Stimulated activated naive B cell treated with anti-CD40 and anti-IgM and Interleukin-4, amounts not matched to agents 10 μg/mL and 1 μg/mL and 100 μg/mL, for 72 hours (primary cell): ENCODE measurements around the gene NUP210.

Source experiments
- ATAC-seq, 2 donors: fragments of 150-1000 bp; cut with Tn5 transposase; replicated peaks; 2 replicates each; pipeline ENCODE4 v1.10.0; 2021; ENCODE audit warnings: moderate library complexity in 1 of 2
- DNase-seq: peaks from one replicate; pipeline ENCODE4 v3.0.0; 2021
- H3K27ac Mint-ChIP-seq: one replicate; pipeline ENCODE4 v1.8.0; 2022; ENCODE audit warnings: mild to moderate bottlenecking, mixed read lengths
- H3K27me3 Mint-ChIP-seq, 2 donors: one replicate each; pipeline ENCODE4 v1.8.0; 2022; ENCODE audit warnings: mixed read lengths in 2 of 2
- H3K36me3 Mint-ChIP-seq, 2 donors: one replicate each; pipeline ENCODE4 v1.8.0; 2022; ENCODE audit warnings: mixed read lengths in 2 of 2, mild to moderate bottlenecking in 1 of 2
- H3K4me1 Mint-ChIP-seq, 2 donors: one replicate each; pipeline ENCODE4 v1.8.0; 2022; ENCODE audit warnings: mixed read lengths in 2 of 2, mild to moderate bottlenecking in 1 of 2
- H3K4me3 Mint-ChIP-seq, 2 donors: one replicate each; pipeline ENCODE4 v1.8.0; 2022; ENCODE audit warnings: mild to moderate bottlenecking in 2 of 2, mixed read lengths in 2 of 2, moderate library complexity in 1 of 2
- H3K9me3 Mint-ChIP-seq, 2 donors: one replicate each; pipeline ENCODE4 v1.8.0; 2022; ENCODE audit warnings: mixed read lengths in 2 of 2, mild to moderate bottlenecking in 1 of 2

Gene NUP210

GRCh38 chr3:13280122-13280790 is 139.9 kb downstream of the NUP210 start:
- no peak for ATAC-seq
- no peak for DNase-seq
- peaks cover 0 to 5% of the 10 kb centered on the region in 2 donors for H3K9me3 Mint-ChIP-seq
- no peak overlapping the region for H3K4me3 Mint-ChIP-seq
- H3K27me3 Mint-ChIP-seq = peaks cover 40 to 62% of the 10 kb centered on the region in 2 donors
- peaks cover 10 to 18% of the 10 kb centered on the region in 2 donors for H3K4me1 Mint-ChIP-seq
- H3K27ac Mint-ChIP-seq = no peak overlapping the region
- H3K36me3 Mint-ChIP-seq = peaks cover 7 to 10% of the 10 kb centered on the region in 2 donors

GRCh38 chr3:13279532-13279910 is 140.6 kb downstream of the NUP210 start:
- Mint-ChIP-seq H3K9me3 (peaks cover 0 to 5% of the 10 kb centered on the region in 2 donors), H3K36me3 (peaks cover 6% of the 10 kb centered on the region in 2 donors), H3K27ac (no peak overlapping the region), H3K27me3 (peaks cover 34 to 63% of the 10 kb centered on the region in 2 donors), H3K4me3 (no peak overlapping the region), H3K4me1 (peaks cover 11 to 22% of the 10 kb centered on the region in 2 donors)
- ATAC-seq (no peak), DNase-seq (no peak)

GRCh38 chr3:13278783-13279531 is 141.2 kb downstream of the NUP210 start:
- Mint-ChIP-seq H3K4me1 (peaks cover 17 to 27% of the 10 kb centered on the region in 2 donors), H3K4me3 (no peak overlapping the region), H3K27ac (no peak overlapping the region), H3K27me3 (peaks cover 32 to 63% of the 10 kb centered on the region in 2 donors), H3K36me3 (peaks cover 2 to 4% of the 10 kb centered on the region in 2 donors), H3K9me3 (peaks cover 0 to 2% of the 10 kb centered on the region in 2 donors)
- DNase-seq (no peak), ATAC-seq (no peak)

- H3K9me3 Mint-ChIP-seq = no peaks in the 10 kb centered on the region
- H3K27me3 Mint-ChIP-seq = peaks cover 29 to 67% of the 10 kb centered on the region in 2 donors
- H3K4me1 Mint-ChIP-seq = peaks cover 15 to 35% of the 10 kb centered on the region in 2 donors
- no peak for DNase-seq
- peaks cover 0 to 4% of the 10 kb centered on the region in 2 donors for H3K36me3 Mint-ChIP-seq
- ATAC-seq = no peak
- no peak overlapping the region for H3K27ac Mint-ChIP-seq
- H3K4me3 Mint-ChIP-seq = no peak overlapping the region
Measured at GRCh38 chr3:13277860-13278531, 142.1 kb downstream of the NUP210 start.

GRCh38 chr3:13277196-13277813 is 142.8 kb downstream of the NUP210 start:
- peaks cover 15 to 35% of the 10 kb centered on the region in 2 donors for H3K4me1 Mint-ChIP-seq
- peaks cover 0 to 4% of the 10 kb centered on the region in 2 donors for H3K36me3 Mint-ChIP-seq
- H3K9me3 Mint-ChIP-seq = no peaks in the 10 kb centered on the region
- no peak overlapping the region for H3K27ac Mint-ChIP-seq
- no peak overlapping the region for H3K4me3 Mint-ChIP-seq
- no peak for ATAC-seq
- no peak for DNase-seq
- peaks cover 29 to 67% of the 10 kb centered on the region in 2 donors for H3K27me3 Mint-ChIP-seq

GRCh38 chr3:13276438-13277195 is 143.5 kb downstream of the NUP210 start:
- no peak overlapping the region for H3K4me3 Mint-ChIP-seq
- H3K4me1 Mint-ChIP-seq = peaks cover 13 to 29% of the 10 kb centered on the region in 2 donors
- H3K36me3 Mint-ChIP-seq = peaks cover 0 to 2% of the 10 kb centered on the region in 2 donors
- H3K9me3 Mint-ChIP-seq = no peaks in the 10 kb centered on the region
- DNase-seq (no peak), ATAC-seq (no peak)
- H3K27ac Mint-ChIP-seq = no peak overlapping the region
- H3K27me3 Mint-ChIP-seq = peaks cover 27 to 62% of the 10 kb centered on the region in 2 donors

- Mint-ChIP-seq H3K36me3 (no peaks in the 10 kb centered on the region), H3K27me3 (peaks cover 21 to 51% of the 10 kb centered on the region in 2 donors), H3K4me3 (no peak overlapping the region), H3K27ac (no peak overlapping the region), H3K9me3 (no peaks in the 10 kb centered on the region), H3K4me1 (peaks cover 9 to 21% of the 10 kb centered on the region in 2 donors)
- DNase-seq = no peak
- ATAC-seq = no peak
Measured at GRCh38 chr3:13275376-13276005, 144.6 kb downstream of the NUP210 start.

- Mint-ChIP-seq H3K27me3 (peaks cover 21 to 43% of the 10 kb centered on the region in 2 donors), H3K9me3 (no peaks in the 10 kb centered on the region), H3K36me3 (no peaks in the 10 kb centered on the region), H3K4me1 (peaks cover 9 to 21% of the 10 kb centered on the region in 2 donors), H3K27ac (no peak overlapping the region), H3K4me3 (no peak overlapping the region)
- peak; percentile 21 to 36 for ATAC-seq
- no peak for DNase-seq
Measured at GRCh38 chr3:13274551-13275332, 145.4 kb downstream of the NUP210 start.

GRCh38 chr3:13274125-13274524 is 146.0 kb downstream of the NUP210 start:
- H3K27me3 Mint-ChIP-seq = peaks cover 21 to 43% of the 10 kb centered on the region in 2 donors
- H3K9me3 Mint-ChIP-seq = peaks cover 0 to 3% of the 10 kb centered on the region in 2 donors
- peaks cover 9 to 21% of the 10 kb centered on the region in 2 donors for H3K4me1 Mint-ChIP-seq
- H3K27ac Mint-ChIP-seq = no peak overlapping the region
- H3K4me3 Mint-ChIP-seq = no peak overlapping the region
- peak in 1 of 2 donors; percentile 10 for ATAC-seq
- peaks cover 0 to 4% of the 10 kb centered on the region in 2 donors for H3K36me3 Mint-ChIP-seq
- no peak for DNase-seq

GRCh38 chr3:13273604-13274105 is 146.5 kb downstream of the NUP210 start:
- H3K27me3 Mint-ChIP-seq = peaks cover 24 to 45% of the 10 kb centered on the region in 2 donors
- peaks cover 9 to 21% of the 10 kb centered on the region in 2 donors for H3K4me1 Mint-ChIP-seq
- ATAC-seq (no peak), DNase-seq (no peak)
- H3K36me3 Mint-ChIP-seq = peaks cover 0 to 8% of the 10 kb centered on the region in 2 donors
- H3K4me3 Mint-ChIP-seq = no peak overlapping the region
- H3K27ac Mint-ChIP-seq = no peak overlapping the region
- peaks cover 0 to 3% of the 10 kb centered on the region in 2 donors for H3K9me3 Mint-ChIP-seq

- Mint-ChIP-seq H3K27me3 (peaks cover 28 to 43% of the 10 kb centered on the region in 2 donors), H3K36me3 (peaks cover 0 to 8% of the 10 kb centered on the region in 2 donors), H3K27ac (no peak overlapping the region), H3K9me3 (peaks cover 0 to 3% of the 10 kb centered on the region in 2 donors), H3K4me1 (peaks cover 9 to 21% of the 10 kb centered on the region in 2 donors), H3K4me3 (no peak overlapping the region)
- DNase-seq (no peak), ATAC-seq (no peak)
Measured at GRCh38 chr3:13272831-13273603, 147.1 kb downstream of the NUP210 start.
